Osteoblast (primary cell): ENCODE results near the gene CLDN25. TPM values are rescaled to one million over a fixed set of nuclear protein-coding genes. Genes with fewer than 3 reads are reported as not detected.

Experiments used
- DNase-seq: peaks from one replicate; pipeline ENCODE4 v3.0.0; 2011; ENCODE audit warnings: low spot score, mixed read lengths; ENCODE audit not compliant: insufficient read length; ENCODE audit errors: missing footprints
- H2AFZ ChIP-seq: 2 replicates; pipeline ENCODE4 v1.6.0; 2011; ENCODE audit warnings: mild to moderate bottlenecking, low read length
- H3K27ac ChIP-seq: 2 replicates; pipeline ENCODE4 v1.5.1; 2011; ENCODE audit warnings: mild to moderate bottlenecking, low read depth, low read length, moderate library complexity
- H3K27me3 ChIP-seq: 2 replicates; pipeline ENCODE4 v1.6.0; 2012; ENCODE audit warnings: mild to moderate bottlenecking, control low read depth, inconsistent platforms, low read length, moderate library complexity; ENCODE audit not compliant: insufficient read depth
- H3K36me3 ChIP-seq: 2 replicates; pipeline ENCODE4 v1.5.1; 2011; ENCODE audit warnings: mild to moderate bottlenecking, low read length, control low read depth, moderate library complexity; ENCODE audit not compliant: insufficient read depth
- H3K4me1 ChIP-seq: 2 replicates; pipeline ENCODE4 v1.5.1; 2011; ENCODE audit warnings: mild to moderate bottlenecking, low read length, control low read depth, moderate library complexity; ENCODE audit not compliant: insufficient read depth
- H3K4me2 ChIP-seq: 2 replicates; pipeline ENCODE4 v1.6.0; 2011; ENCODE audit warnings: mild to moderate bottlenecking, low read length; ENCODE audit not compliant: insufficient read depth
- H3K4me3 ChIP-seq: fragments of 200-600 bp; sonication (generic); 3 replicates; pipeline ENCODE4 v1.5.1; 2012; ENCODE audit warnings: mild to moderate bottlenecking, low read length, inconsistent platforms; ENCODE audit not compliant: insufficient read depth
- H3K79me2 ChIP-seq: 2 replicates; pipeline ENCODE4 v1.6.0; 2012; ENCODE audit warnings: mild to moderate bottlenecking, low read length, control low read depth, inconsistent platforms; ENCODE audit not compliant: insufficient read depth
- H3K9me3 ChIP-seq: 2 replicates; pipeline ENCODE4 v1.5.1; 2011; ENCODE audit warnings: low read depth, low read length, control low read depth
- H4K20me1 ChIP-seq: 2 replicates; pipeline ENCODE4 v1.6.0; 2012; ENCODE audit warnings: mild to moderate bottlenecking, low read length, control low read depth; ENCODE audit not compliant: insufficient read depth
- total RNA-seq: library from RNA; depleted of rRNA; stranded (reverse); fragments of >200 nt; gene quantifications from 2 replicates; pipeline ENCODE4 v1.2.3, GENCODE V29; 2012
- TF ChIP-seq, protein P1 (sequence below): IDR thresholded peaks from 2 replicates; pipeline ENCODE4 v1.5.1; 2011; ENCODE audit warnings: mild to moderate bottlenecking, low read depth, low read length, moderate library complexity; ENCODE audit errors: extremely low read depth

The CLDN25 gene
- total RNA-seq, 1 donor: not detected

DNA sequence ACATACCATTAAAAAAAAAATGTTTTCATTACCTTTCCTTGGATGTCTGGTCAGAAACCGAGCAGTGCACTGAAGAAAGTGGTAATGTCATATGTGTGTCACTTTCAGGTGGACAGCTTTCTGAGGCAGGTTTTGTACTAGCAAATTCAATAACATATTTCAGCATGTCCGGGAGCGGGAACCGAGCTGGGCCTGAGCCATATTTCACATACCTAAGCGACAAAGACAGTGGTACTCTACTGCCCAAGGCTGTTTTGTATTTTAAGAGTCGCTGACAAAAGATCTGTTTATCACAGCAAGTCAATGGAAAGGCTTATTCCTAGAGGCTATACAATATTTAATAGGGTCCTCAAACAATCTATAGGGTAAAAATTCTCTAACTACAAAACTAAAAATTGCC lies 38.0 kb downstream of the CLDN25 start:
- DNase-seq: no peak

DNA sequence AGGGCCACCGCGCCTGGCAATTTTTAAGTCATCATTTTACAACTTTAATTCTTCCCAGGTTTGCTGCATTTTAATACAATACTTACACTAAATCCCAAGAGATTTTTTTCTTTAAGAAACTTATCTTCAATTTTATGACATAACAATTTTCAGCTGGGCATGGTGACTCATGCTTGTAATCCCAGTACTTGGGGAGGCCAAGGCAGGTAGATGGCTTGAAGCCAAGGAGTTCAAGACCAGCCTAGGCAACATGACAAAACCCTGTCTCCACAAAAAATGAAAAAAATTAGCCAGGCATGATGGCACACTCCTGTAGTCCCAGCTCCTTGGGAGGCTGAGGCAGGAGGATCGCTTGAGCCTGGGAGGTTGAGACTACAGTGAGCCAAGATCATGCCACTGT lies 38.8 kb downstream of the CLDN25 start:
- Histone ChIP-seq H3K27ac (no peak overlapping the region), H3K79me2 (no peaks in the 10 kb centered on the region), H3K36me3 (no peaks in the 10 kb centered on the region), H3K4me2 (no peak overlapping the region), H3K27me3 (no peaks in the 10 kb centered on the region), H3K9me3 (no peaks in the 10 kb centered on the region), H3K4me1 (no peaks in the 10 kb centered on the region), H3K4me3 (no peak overlapping the region), H4K20me1 (no peaks in the 10 kb centered on the region), H2AFZ (no peak overlapping the region)
- TF ChIP-seq, protein P1, sequence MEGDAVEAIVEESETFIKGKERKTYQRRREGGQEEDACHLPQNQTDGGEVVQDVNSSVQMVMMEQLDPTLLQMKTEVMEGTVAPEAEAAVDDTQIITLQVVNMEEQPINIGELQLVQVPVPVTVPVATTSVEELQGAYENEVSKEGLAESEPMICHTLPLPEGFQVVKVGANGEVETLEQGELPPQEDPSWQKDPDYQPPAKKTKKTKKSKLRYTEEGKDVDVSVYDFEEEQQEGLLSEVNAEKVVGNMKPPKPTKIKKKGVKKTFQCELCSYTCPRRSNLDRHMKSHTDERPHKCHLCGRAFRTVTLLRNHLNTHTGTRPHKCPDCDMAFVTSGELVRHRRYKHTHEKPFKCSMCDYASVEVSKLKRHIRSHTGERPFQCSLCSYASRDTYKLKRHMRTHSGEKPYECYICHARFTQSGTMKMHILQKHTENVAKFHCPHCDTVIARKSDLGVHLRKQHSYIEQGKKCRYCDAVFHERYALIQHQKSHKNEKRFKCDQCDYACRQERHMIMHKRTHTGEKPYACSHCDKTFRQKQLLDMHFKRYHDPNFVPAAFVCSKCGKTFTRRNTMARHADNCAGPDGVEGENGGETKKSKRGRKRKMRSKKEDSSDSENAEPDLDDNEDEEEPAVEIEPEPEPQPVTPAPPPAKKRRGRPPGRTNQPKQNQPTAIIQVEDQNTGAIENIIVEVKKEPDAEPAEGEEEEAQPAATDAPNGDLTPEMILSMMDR: no peak
- DNase-seq: no peak

More for the DNA sequence above, 38.0 kb downstream of the CLDN25 start:
- no peak overlapping the region for H3K4me3 ChIP-seq
- TF ChIP-seq, protein P1: no peak
- no peak overlapping the region for H3K4me2 ChIP-seq
- H2AFZ ChIP-seq: no peak overlapping the region
- H4K20me1 ChIP-seq: no peaks in the 10 kb centered on the region
- H3K27ac ChIP-seq: no peak overlapping the region
- peaks cover 3% of the 10 kb centered on the region for H3K36me3 ChIP-seq
- no peaks in the 10 kb centered on the region for H3K27me3 ChIP-seq
- H3K9me3 ChIP-seq: no peaks in the 10 kb centered on the region
- H3K79me2 ChIP-seq: no peaks in the 10 kb centered on the region
- H3K4me1 ChIP-seq: no peaks in the 10 kb centered on the region

DNA sequence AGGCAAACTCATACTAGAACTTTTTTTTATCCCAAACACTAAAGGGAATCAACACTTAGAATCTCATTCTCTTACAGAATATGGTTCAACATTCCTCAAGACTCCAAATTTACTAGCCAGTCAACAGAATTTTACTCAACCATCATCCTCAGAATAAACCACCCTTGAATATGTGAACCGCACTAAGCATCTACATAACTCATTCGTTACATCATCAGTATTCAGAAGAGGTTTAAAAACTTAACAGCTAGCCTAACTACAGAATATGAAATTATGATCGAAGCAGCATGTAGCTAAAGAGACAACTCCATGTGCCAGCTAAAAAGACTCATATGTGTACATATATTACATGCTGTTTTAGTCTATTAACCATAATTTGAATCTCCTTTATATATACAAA lies 47.9 kb downstream of the CLDN25 start:
- H3K79me2 ChIP-seq: no peaks in the 10 kb centered on the region
- H3K27ac ChIP-seq: no peak overlapping the region
- H3K9me3 ChIP-seq: no peaks in the 10 kb centered on the region
- TF ChIP-seq, protein P1: no peak
- H3K4me1 ChIP-seq: no peaks in the 10 kb centered on the region
- no peak overlapping the region for H3K4me3 ChIP-seq
- peaks cover 2% of the 10 kb centered on the region for H3K36me3 ChIP-seq
- H4K20me1 ChIP-seq: no peaks in the 10 kb centered on the region
- no peaks in the 10 kb centered on the region for H3K27me3 ChIP-seq
- no peak for DNase-seq
- H3K4me2 ChIP-seq: no peak overlapping the region
- no peak overlapping the region for H2AFZ ChIP-seq

DNA sequence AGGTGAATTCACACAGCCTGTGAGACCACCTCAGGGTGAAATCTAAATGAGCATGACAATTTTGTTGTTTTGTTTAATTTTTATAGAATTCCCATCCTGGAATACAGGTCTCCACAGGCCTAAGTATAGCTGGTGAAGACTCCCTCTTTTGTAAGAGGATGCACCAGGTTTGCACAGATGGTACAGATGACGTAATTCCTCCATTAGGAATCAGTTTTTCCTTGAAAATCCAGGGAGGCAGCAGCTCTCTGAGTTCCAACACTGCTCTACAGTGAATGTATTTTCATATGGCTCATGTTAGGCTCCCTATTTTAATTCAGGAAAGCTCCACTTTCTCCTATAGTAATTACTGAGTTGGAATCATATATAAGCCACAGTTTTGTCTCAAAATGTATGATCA lies 48.6 kb downstream of the CLDN25 start:
- no peaks in the 10 kb centered on the region for H3K9me3 ChIP-seq
- H2AFZ ChIP-seq: no peak overlapping the region
- no peaks in the 10 kb centered on the region for H3K27me3 ChIP-seq
- TF ChIP-seq, protein P1: no peak
- no peak overlapping the region for H3K27ac ChIP-seq
- no peaks in the 10 kb centered on the region for H3K4me1 ChIP-seq
- no peak overlapping the region for H3K4me2 ChIP-seq
- peaks cover 2% of the 10 kb centered on the region for H3K36me3 ChIP-seq
- no peak overlapping the region for H3K4me3 ChIP-seq
- no peaks in the 10 kb centered on the region for H3K79me2 ChIP-seq
- no peaks in the 10 kb centered on the region for H4K20me1 ChIP-seq
- no peak for DNase-seq
